Glomerular endothelial cell (primary cell): Measurements from ENCODE around the gene LARGE1. TPM values are rescaled to one million over a fixed set of nuclear protein-coding genes. Genes with fewer than 3 reads are reported as not detected.

Experiments
- DNase-seq: peaks from one replicate; pipeline ENCODE4 v3.0.0-alpha.2; 2011; ENCODE audit warnings: low read depth, low spot score; ENCODE audit errors: extremely low read depth
- total RNA-seq: library from RNA; depleted of rRNA; stranded (reverse); fragments of >200 nt; gene quantifications from 2 replicates; pipeline ENCODE4 v1.2.3, GENCODE V29; 2015

LARGE1 gene
- total RNA-seq, 1 donor from 2014 or later, result 18.2 TPM

DNA sequence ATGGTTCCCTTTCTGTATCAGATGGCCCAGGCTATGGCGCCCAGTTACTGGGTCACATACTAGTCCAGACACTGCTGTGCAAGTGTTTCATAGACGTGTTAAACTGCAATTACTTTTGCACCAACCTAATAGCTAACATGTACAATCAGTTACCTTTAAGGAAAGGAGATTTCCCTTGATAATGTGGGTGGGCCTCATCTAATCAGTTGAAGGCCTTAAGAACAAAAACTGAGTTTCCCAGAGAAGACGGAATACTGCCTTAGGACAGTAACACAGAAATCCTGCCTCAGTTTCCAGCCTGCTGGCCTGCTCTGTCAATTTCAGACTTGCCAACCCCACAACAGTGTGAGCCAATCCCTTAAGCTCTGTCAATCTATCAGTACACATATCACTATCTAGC, 632.2 kb downstream of the LARGE1 start:
- DNase-seq, result no peak

- DNase-seq, result no peak
Measured at GRCh38 chr22:33275073-33275443, 645.2 kb downstream of the LARGE1 start.

- no peak for DNase-seq
Measured at GRCh38 chr22:33274214-33275072, 645.8 kb downstream of the LARGE1 start.

DNA sequence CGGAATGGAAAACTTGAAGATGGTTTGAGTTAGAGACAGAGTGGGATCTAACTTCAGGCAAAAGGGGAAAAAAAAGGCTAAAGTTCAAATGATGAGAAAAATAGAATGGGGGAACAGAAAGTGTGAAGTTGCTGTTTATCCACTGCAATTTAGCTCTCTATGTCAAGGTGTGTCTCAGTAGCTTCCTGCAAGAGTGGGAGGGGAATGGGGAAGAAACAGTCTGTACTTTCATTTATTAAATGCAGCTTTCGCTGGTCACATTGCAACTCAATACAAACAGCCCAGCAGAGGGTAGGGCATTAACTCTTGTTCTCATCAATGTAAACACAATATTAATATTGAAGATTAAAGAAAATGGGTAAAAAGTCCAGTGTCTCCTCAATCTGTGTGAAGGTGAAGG, 647.4 kb downstream of the LARGE1 start:
- no peak for DNase-seq

DNA sequence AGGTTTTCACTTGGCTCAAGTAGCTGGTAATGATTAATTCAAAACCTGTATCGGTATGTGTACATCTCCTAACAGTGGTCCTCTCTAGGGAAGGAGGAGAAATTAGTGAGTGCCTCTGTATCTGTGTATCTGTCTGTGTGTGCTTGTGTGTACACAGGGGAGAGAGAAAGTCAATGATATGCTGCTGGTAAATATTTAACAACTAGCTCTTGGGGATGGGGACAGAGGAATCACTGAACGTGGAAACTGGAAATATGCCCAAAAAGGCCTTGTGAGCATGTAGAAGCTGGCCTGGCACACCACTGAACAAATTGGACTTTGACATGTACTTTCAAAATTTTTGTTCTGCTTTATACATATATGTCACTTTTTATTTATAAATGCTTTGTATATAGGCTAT, 648.1 kb downstream of the LARGE1 start:
- no peak for DNase-seq

- no peak for DNase-seq
Measured at GRCh38 chr22:33271390-33272161, 648.7 kb downstream of the LARGE1 start.

DNA sequence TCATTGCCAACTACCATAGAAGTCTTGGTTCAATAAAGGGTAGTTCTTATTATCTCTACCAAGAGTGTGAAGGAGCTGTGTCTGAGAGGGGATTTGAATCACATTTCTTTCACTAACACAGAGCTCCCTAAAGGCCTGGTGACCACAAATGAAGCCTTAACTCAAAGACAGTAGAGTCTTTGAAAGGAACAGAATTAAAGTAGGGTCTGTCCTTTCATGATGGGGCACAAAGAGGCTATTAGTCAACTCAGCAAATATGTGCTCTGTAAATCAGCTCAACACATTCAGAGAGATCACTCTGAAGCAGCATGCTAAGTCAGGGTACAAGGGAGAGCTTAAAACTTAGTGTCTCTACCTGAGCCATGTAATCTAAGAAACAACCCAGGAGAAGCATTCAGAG, 649.7 kb downstream of the LARGE1 start:
- no peak for DNase-seq

DNA sequence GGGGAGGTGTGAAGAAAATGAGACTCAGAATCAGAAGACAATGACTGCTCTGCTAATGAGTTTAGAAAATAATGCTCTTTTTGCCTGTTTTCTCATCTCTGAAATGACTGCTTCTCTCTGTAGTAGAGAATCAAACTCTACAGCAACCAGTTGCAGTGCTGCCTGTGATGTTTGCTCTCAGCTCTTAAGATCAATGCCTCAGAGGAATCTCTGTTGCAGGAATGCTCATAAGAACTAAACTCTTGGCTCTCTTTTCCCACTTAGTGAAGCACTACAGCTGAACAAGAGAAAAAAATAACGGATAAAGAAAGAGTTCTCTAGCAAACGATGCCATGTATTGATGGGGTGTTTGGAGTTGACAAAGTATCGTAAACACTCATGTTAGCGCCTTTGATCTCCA, 658.6 kb downstream of the LARGE1 start:
- no peak for DNase-seq

GRCh38 chr22:33260498-33260897, 659.8 kb downstream of the LARGE1 start:
- DNase-seq, result no peak

DNA sequence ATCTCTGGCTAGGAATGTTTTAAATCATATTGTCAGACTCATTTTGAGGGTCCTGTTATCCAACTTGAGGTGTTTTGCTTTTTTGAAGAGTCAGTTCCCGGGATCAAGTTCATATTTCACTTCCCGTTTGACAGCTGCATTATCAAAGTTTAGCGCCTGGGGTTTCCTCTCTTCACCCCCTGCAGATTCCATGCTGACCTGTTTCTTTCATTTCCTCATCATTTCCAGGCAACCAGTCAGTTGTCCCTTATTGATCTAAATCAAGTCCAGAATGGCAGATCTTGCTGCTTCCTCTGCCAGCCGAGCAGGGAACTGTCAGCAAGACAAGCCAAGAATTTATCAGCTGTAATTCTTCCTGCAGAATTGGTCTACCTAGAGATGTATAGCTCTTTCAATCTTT, 664.5 kb downstream of the LARGE1 start:
- no peak for DNase-seq

GRCh38 chr22:33248948-33249347, 671.3 kb downstream of the LARGE1 start:
- no peak for DNase-seq

DNA sequence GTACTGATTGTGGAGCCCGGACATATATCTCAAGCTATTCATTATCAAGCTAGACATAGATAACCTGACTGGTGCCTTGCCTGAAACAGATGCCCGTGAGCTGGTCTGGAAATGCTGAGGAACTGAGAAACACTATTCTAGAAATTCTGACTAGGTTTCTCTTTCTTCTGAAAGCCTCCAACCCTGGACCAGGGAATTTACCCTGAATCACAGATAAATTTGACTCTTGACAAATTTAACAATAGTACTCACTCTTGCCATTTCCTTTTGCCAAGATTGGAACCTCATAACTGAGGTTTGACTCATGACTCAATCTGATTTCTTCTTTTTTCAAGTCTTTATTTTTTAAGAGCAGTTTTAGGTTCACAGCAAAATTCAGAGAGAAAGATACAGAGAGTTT, 672.5 kb downstream of the LARGE1 start:
- DNase-seq, result no peak

DNA sequence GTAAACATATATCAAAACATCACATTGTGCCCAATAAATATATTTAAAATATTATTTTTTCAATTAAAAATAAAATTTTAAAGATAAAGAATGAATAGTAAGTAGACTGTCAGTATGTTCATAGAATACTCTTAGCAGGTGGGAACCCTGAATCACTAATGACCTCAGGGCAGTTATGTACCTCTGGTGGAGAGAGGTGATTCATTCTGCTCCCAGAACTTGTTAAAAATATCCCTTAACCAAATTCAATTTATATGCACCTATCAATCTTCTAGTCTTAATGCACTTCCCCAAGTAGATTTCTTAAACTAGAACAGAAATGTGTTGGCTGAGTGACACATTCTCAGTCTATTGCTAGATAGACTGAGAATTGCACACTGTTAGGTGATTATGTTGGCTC, 678.2 kb downstream of the LARGE1 start:
- no peak for DNase-seq

GRCh38 chr22:33240888-33241475, 679.3 kb downstream of the LARGE1 start:
- no peak for DNase-seq

GRCh38 chr22:33232071-33232470, 688.2 kb downstream of the LARGE1 start:
- DNase-seq, result no peak

DNA sequence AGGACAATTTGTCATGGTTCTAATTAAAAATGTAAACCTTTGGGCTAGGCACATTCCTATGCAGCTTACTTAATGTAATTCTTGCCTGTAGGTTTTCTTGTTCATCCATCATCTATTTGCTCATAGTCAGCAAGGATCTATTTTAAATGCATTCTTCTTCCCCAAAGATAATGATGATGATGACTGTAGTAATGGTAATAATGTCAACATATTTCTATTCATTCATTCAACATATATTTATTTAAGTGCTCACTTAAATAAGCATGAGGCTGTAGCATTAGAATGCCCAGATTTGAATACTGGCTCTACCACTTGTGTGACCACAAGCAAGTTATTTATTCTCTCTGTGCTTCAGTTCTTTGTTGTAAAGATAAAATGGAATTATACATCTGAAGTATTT, 692.5 kb downstream of the LARGE1 start:
- DNase-seq, result no peak

DNA sequence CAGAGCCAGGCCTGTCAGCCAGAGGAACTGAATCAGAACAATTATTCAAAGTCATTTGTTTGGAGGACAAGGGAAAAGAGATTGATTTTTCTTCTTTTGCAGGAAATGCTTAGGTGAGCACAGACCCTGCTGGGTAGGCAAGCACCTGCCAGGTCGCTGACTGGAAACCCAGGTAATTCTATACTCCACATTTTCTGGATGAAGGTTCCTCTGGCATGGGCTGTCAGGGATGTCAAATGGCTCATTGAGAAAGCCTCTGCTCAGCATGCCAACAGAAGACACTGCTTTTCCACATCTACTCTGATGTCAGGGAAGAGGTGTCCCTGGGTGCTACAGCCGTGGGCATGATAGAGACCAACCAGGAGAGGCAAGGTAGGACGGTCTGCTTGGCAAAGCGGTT, 695.4 kb downstream of the LARGE1 start:
- no peak for DNase-seq
